Left ventricle myocardium inferior (tissue), 1 donor: ENCODE results near the gene INCA1. TPM values are rescaled to one million over a fixed set of nuclear protein-coding genes. Genes with fewer than 3 reads are reported as not detected.

Experiments used
- DNase-seq: peaks from one replicate; pipeline ENCODE4 v3.0.0-alpha.2; 2020
- H3K27ac ChIP-seq: fragments of 200-600 bp; replicated peaks from 2 replicates; pipeline ENCODE4 v1.8.0; 2021
- H3K27me3 ChIP-seq: fragments of 200-600 bp; 2 replicates; pipeline ENCODE4 v1.8.0; 2021; ENCODE audit warnings: low read depth
- H3K36me3 ChIP-seq: fragments of 200-600 bp; 2 replicates; pipeline ENCODE4 v1.8.0; 2021
- H3K4me1 ChIP-seq: fragments of 200-600 bp; 2 replicates; pipeline ENCODE4 v1.8.0; 2021
- H3K4me3 ChIP-seq: fragments of 200-600 bp; 2 replicates; pipeline ENCODE4 v1.8.0; 2021; ENCODE audit warnings: mild to moderate bottlenecking, moderate library complexity
- H3K9me3 ChIP-seq: fragments of 200-600 bp; replicated peaks from 2 replicates; pipeline ENCODE4 v1.8.0; 2021
- intact Hi-C: fragments of 100-400 bp; cut with micrococcal nuclease; formaldehyde crosslinking; loops from one replicate; pipeline ENCODE4 v1.11.0; 2022
- total RNA-seq: library from RNA; stranded (reverse); fragmentation: NEBNext Ultra II Directional; extraction: Animal tissue kit (Norgen Biotek cat#: 25700); gene quantifications from one replicate; pipeline ENCODE4 v1.2.1, GENCODE V29; 2021
- TF ChIP-seq, protein P1 (sequence below): fragments of 200-600 bp; IDR thresholded peaks from 2 replicates; pipeline ENCODE4 v1.8.0; 2021; ENCODE audit warnings: antibody characterized with exemption, mild to moderate bottlenecking, borderline replicate concordance
- donor health status: DM: no; HTN: yes; CAD: no; lungs with severe emphysema.

The INCA1 gene
- total RNA-seq, 1 donor from 2014 or later = 3.1 TPM

DNA sequence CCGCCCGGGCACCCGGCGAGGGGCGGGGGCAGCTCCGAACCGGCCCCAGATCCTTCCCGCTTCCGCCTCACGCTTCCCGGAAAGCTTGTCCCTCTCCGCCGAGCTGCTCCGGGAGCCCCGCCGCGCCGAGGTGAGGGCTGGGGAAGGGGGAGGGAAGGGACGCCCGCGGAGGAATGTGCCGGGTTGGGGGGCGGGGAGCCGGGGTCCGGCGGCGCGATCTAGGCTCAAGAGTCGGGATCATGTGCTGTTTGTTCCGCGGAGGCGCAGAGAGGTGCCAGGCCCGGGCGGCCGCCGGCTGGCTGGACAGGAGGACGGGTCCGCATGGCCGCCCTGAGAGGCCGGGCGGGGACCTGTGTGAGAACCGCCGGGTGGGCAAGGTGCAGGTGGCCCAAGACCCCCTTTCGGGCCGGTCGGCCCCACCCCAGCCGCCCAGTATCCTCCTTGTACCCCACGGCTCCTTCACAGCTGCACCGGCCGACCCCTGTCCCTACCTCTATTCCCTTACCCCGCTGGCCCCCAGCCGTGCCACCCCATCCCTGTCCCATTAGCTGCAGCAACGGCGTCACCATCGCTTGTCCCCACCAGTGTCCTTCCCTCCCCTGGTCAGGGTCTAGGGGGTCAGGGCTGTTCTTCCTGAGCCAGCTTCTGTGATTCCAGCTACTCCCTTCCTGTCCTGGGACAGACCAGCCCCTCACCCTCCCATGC, 857 bp upstream of the INCA1 start:
- DNase-seq = peak; percentile 70
- peaks cover 59% of the 10 kb centered on the region for H3K4me1 ChIP-seq
- intact Hi-C loops = no loop called here

DNA sequence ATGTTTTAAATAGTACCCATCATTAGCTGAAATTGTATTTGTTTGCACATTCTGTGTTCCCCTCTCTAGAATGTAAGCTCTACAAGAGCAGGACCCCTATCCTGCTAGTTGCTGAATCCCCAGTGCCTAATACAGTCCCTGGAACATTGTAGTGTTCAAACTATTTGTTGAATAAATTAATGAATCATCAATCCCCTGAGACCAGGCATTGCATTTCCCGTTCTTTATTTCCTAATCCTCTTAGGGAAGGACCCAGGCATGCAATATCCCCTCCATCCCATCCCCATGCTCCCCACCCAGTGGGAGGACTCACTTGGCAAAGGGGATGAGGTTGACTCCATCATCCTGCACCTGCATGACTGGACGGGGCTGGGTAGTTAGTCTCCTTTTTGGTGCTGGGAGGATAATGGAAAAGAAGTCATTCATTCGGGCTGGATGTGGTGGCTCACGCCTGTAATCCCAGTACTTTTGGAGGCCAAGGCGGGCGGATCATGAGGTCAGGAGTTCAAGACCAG, 3.2 kb downstream of the INCA1 start:
- TF ChIP-seq, protein P1, sequence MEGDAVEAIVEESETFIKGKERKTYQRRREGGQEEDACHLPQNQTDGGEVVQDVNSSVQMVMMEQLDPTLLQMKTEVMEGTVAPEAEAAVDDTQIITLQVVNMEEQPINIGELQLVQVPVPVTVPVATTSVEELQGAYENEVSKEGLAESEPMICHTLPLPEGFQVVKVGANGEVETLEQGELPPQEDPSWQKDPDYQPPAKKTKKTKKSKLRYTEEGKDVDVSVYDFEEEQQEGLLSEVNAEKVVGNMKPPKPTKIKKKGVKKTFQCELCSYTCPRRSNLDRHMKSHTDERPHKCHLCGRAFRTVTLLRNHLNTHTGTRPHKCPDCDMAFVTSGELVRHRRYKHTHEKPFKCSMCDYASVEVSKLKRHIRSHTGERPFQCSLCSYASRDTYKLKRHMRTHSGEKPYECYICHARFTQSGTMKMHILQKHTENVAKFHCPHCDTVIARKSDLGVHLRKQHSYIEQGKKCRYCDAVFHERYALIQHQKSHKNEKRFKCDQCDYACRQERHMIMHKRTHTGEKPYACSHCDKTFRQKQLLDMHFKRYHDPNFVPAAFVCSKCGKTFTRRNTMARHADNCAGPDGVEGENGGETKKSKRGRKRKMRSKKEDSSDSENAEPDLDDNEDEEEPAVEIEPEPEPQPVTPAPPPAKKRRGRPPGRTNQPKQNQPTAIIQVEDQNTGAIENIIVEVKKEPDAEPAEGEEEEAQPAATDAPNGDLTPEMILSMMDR = no peak
- Histone ChIP-seq H3K27ac (no peak overlapping the region), H3K4me3 (no peak overlapping the region), H3K27me3 (no peaks in the 10 kb centered on the region), H3K36me3 (no peaks in the 10 kb centered on the region), H3K9me3 (no peaks in the 10 kb centered on the region), H3K4me1 (peaks cover 24% of the 10 kb centered on the region)
- DNase-seq = no peak
- intact Hi-C loops = no loop called here

More for the DNA sequence above, 857 bp upstream of the INCA1 start:
- H3K27ac ChIP-seq = peak overlapping the region; percentile 96
- H3K36me3 ChIP-seq = peaks cover 23% of the 10 kb centered on the region
- TF ChIP-seq, protein P1 = no peak
- H3K27me3 ChIP-seq = no peaks in the 10 kb centered on the region
- peak overlapping the region; percentile 92 for H3K4me3 ChIP-seq
- no peaks in the 10 kb centered on the region for H3K9me3 ChIP-seq

DNA sequence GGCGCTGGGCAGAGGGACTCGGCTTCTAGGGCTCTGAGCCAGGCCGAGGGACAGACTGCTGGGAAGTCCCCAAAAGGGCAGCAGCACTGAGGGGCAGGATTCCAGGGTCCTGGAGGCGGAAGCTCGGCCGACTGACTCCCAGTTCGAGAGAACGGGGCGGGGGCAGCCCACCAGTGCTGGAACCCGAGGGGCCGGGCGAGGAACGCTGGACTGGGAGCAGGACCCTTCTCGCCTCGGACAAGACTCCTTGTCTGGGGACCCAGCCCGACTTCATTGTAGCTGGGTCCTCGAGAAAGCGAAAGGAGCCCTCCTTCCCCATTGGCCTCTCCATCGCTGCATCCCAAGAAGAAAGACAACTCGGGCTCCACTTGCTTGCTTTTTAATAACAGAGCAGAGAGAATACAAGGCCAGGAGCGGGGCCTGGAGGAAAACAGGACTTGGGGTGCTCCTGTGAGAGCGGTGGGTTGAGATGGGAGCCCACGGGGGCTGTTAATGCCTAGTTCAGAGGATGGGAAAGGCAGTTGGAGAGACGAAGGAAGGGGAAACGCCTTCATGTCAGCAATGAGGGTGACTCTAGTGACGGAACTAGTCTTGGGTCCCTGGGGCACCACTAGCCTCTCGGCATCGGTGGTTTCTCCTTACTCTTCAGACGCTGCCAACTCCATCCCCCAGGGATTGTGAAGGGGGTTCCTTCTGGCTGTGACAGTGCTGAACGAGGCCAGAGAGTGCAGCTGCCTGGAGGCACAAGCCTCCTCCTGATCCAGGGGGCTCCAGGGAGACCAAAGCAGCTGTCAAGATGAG, 9.4 kb downstream of the INCA1 start:
- peak overlapping the region; percentile 95 for H3K27ac ChIP-seq
- intact Hi-C loops = no loop called here
- H3K9me3 ChIP-seq = no peaks in the 10 kb centered on the region
- TF ChIP-seq, protein P1 = no peak
- peaks cover 12% of the 10 kb centered on the region for H3K36me3 ChIP-seq
- H3K4me1 ChIP-seq = peaks cover 39% of the 10 kb centered on the region
- no peaks in the 10 kb centered on the region for H3K27me3 ChIP-seq
- peak overlapping the region; percentile 90 for H3K4me3 ChIP-seq
- DNase-seq = peak; percentile 50

DNA sequence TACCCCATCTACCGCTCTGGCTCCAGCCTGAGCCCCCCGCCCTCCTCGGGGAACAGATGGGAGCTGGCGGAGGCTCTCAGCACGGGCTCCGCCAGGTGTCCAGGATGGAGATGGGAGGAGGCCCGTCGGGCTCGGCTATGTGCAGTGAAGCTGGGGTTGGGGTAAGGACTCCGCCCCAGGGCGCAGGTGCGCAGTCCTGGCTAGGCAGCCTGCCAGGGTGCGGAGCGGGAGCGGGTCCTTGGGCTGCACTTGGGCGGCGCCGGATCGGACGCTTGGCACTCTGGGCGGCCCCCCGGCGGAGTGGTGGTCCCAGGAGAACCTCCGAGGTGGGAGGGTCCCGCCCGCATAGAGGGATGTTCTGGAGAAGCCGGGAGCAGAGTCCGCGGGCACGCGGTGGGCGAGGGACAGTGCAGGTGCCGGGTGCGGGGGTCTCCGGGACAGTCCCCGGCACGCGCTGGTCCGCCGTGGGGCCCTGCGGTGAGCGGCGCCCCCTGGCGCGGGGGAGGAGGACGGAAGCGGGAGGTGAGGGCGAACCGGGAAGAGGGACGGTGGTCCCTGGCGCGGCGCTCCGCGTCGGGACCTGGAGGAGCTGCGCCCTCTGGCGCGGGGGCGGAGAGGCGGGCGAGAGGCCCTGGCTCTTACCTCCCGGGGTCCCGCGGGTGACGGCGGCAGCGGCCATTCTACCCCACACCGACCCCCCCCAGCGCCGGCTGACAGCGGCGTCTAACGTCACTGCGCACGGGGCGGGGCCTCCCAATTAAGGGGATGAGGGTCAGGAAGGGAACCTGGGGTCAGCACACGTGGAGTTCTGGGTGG, 10.2 kb downstream of the INCA1 start, which contains the start of gene CAMTA2:
Gene CAMTA2 (minus strand): TSS at position 725 of the 816 bp plus-strand sequence. CDS start 1,453 bp downstream, outside the sequence.
- H3K4me1 ChIP-seq = peaks cover 39% of the 10 kb centered on the region
- H3K27me3 ChIP-seq = no peaks in the 10 kb centered on the region
- intact Hi-C loops = no loop called here
- peaks cover 19% of the 10 kb centered on the region for H3K36me3 ChIP-seq
- peak within 1 kb of the TSS; percentile 95 for H3K27ac ChIP-seq
- TF ChIP-seq, protein P1 = peak; percentile 83
- H3K9me3 ChIP-seq = no peaks in the 10 kb centered on the region
- H3K4me3 ChIP-seq = peak within 1 kb of the TSS; percentile 90
- peak; percentile 95 for DNase-seq

DNA sequence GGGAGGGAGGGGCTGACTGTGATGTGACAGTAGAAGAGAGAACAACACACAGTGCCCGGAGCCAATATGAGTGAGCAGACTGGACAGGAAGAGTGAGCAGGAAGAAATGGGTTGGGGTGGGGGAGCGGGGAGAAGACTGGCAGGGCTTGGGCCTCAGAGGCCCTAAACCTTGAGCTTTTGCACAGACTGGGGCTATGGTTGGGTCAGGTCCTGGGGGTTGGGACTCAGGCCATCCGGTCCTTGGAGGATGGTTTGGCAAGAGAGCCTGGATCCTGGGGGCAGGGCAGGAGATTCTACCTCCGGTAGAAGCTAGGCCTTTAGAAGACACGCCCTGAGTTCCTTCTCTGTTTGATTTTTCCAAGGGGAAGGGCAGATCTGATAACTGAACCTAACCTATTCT, 10.9 kb downstream of the INCA1 start:
- intact Hi-C loops = no loop called here
- no peak for DNase-seq

More for the DNA sequence above, 10.9 kb downstream of the INCA1 start:
- Histone ChIP-seq H3K36me3 (peaks cover 25% of the 10 kb centered on the region), H3K4me1 (peaks cover 39% of the 10 kb centered on the region), H3K4me3 (peak overlapping the region; percentile 90), H3K27ac (peak overlapping the region; percentile 95), H3K27me3 (no peaks in the 10 kb centered on the region), H3K9me3 (no peaks in the 10 kb centered on the region)
- TF ChIP-seq, protein P1 = no peak
